CD14-positive monocyte (primary cell): ENCODE results near the gene ZNF683. TPM values are rescaled to one million over a fixed set of nuclear protein-coding genes. Genes with fewer than 3 reads are reported as not detected.

Experiments
- DNase-seq, 3 donors: peaks; one replicate each; pipeline ENCODE4 v3.0.0-alpha.2; 2011 to 2022
- H2AFZ ChIP-seq: 2 replicates; pipeline ENCODE4 v1.6.0; 2012; ENCODE audit warnings: mild to moderate bottlenecking, low read depth, low read length, inconsistent platforms; ENCODE audit not compliant: insufficient read depth, poor library complexity, severe bottlenecking
- H3K27ac ChIP-seq, 2 donors: 1 replicate in 1 of 2; 2 replicates in 1 of 2; pipeline ENCODE4 v1.5.1; 2012 to 2013; ENCODE audit warnings: low read length in 2 of 2, control low read depth in 1 of 2, inconsistent platforms in 1 of 2, low read depth in 1 of 2, mild to moderate bottlenecking in 1 of 2
- H3K27me3 ChIP-seq, 2 donors: one replicate each; pipeline versions ENCODE4 v1.6.0 to v1.6.1; 2011 to 2013; ENCODE audit warnings: low read length in 2 of 2; ENCODE audit not compliant: control insufficient read depth in 2 of 2, insufficient read depth in 2 of 2
- H3K36me3 ChIP-seq, 2 donors: replicated peaks in 1 of 2; 1 replicate in 1 of 2; 2 replicates in 1 of 2; pipeline versions ENCODE4 v1.5.1 to v1.6.1; 2012 to 2013; ENCODE audit warnings: low read length in 2 of 2, control low read depth in 1 of 2, inconsistent platforms in 1 of 2, mild to moderate bottlenecking in 1 of 2; ENCODE audit not compliant: insufficient read depth in 2 of 2, control insufficient read depth in 1 of 2
- H3K4me1 ChIP-seq, 2 donors: 1 replicate in 1 of 2; 2 replicates in 1 of 2; pipeline versions ENCODE4 v1.5.1 to v1.6.1; 2012 to 2013; ENCODE audit warnings: low read length in 2 of 2, control low read depth in 1 of 2, inconsistent platforms in 1 of 2, mild to moderate bottlenecking in 1 of 2, moderate library complexity in 1 of 2; ENCODE audit not compliant: insufficient read depth in 2 of 2, control insufficient read depth in 1 of 2
- H3K4me2 ChIP-seq: replicated peaks from 2 replicates; pipeline ENCODE3; 2012; ENCODE audit warnings: low read length, moderate library complexity, mild to moderate bottlenecking; ENCODE audit not compliant: poor library complexity, severe bottlenecking; ENCODE audit errors: extremely low read depth
- H3K4me3 ChIP-seq, 3 experiments: fragments of 200-600 bp in 1 of 3; sonication (generic) in 1 of 3; replicated peaks in 1 of 3; 1 replicate in 2 of 3; 2 replicates in 1 of 3; pipeline ENCODE4 v1.5.1; 2011 to 2013; ENCODE audit warnings: low read length in 3 of 3, mild to moderate bottlenecking in 3 of 3, control low read depth in 2 of 3, low read depth in 2 of 3, inconsistent platforms in 1 of 3, moderate library complexity in 1 of 3
- H3K79me2 ChIP-seq: 2 replicates; pipeline ENCODE4 v1.6.0; 2012; ENCODE audit warnings: mild to moderate bottlenecking, control low read depth, inconsistent platforms, low read length, moderate library complexity; ENCODE audit not compliant: insufficient read depth
- H3K9ac ChIP-seq: 2 replicates; pipeline ENCODE4 v1.6.0; 2017; ENCODE audit warnings: low read length, mild to moderate bottlenecking; ENCODE audit not compliant: insufficient read depth, poor library complexity, severe bottlenecking
- H3K9me3 ChIP-seq, 2 donors: replicated peaks in 1 of 2; 1 replicate in 1 of 2; 2 replicates in 1 of 2; pipeline versions ENCODE4 v1.5.1 to v1.6.1; 2012 to 2013; ENCODE audit warnings: low read length in 2 of 2, control low read depth in 1 of 2; ENCODE audit not compliant: control insufficient read depth in 1 of 2, insufficient read depth in 1 of 2
- H4K20me1 ChIP-seq: 2 replicates; pipeline ENCODE4 v1.6.0; 2012; ENCODE audit warnings: mild to moderate bottlenecking, low read length, control low read depth, moderate library complexity; ENCODE audit not compliant: insufficient read depth
- H3K27ac Mint-ChIP-seq, 7 donors: one replicate each; pipeline ENCODE4 v1.8.0; 2020; ENCODE audit warnings: mild to moderate bottlenecking in 7 of 7, mixed read lengths in 7 of 7, moderate library complexity in 6 of 7, inconsistent platforms in 2 of 7
- H3K27me3 Mint-ChIP-seq, 3 donors: one replicate each; pipeline ENCODE4 v1.8.0; 2021 to 2022; ENCODE audit warnings: low read depth in 3 of 3, mild to moderate bottlenecking in 3 of 3, mixed read lengths in 3 of 3, moderate library complexity in 3 of 3, inconsistent platforms in 1 of 3
- H3K36me3 Mint-ChIP-seq, 2 donors: one replicate each; pipeline ENCODE4 v1.8.0; 2020; ENCODE audit warnings: mixed read lengths in 2 of 2, inconsistent platforms in 1 of 2, mild to moderate bottlenecking in 1 of 2
- H3K4me1 Mint-ChIP-seq: one replicate; pipeline ENCODE4 v1.8.0; 2020; ENCODE audit warnings: mild to moderate bottlenecking, mixed read lengths
- H3K4me3 Mint-ChIP-seq, 2 donors: one replicate each; pipeline ENCODE4 v1.8.0; 2020; ENCODE audit warnings: mild to moderate bottlenecking in 2 of 2, mixed read lengths in 2 of 2, moderate library complexity in 1 of 2
- H3K9me3 Mint-ChIP-seq, 7 donors: one replicate each; pipeline ENCODE4 v1.8.0; 2020 to 2022; ENCODE audit warnings: mixed read lengths in 7 of 7, mild to moderate bottlenecking in 6 of 7, moderate library complexity in 6 of 7, inconsistent platforms in 2 of 7
- WGBS: methylation state at CpG from one replicate; pipeline ENCODE4 v1.1.5; 2013; ENCODE audit warnings: missing lambda C conversion rate; ENCODE audit not compliant: insufficient coverage; 5-methylcytosine and 5-hydroxymethylcytosine counted together
- intact Hi-C, 2 donors: fragments of 100-400 bp; cut with micrococcal nuclease; formaldehyde crosslinking; loops; one replicate each; pipeline versions ENCODE4 v1.15.0 to v1.15.1; 2023
- polyA plus RNA-seq, 3 donors: library from polyadenylated mRNA; depleted of rRNA in 1 of 3; unstranded in 2 of 3; stranded (reverse) in 1 of 3; fragments of 300-500 nt in 2 of 3; fragments of >200 nt in 1 of 3; fragmentation: Illumina TruSeq in 2 of 3; gene quantifications; 1 replicate in 2 of 3; 2 replicates in 1 of 3; pipeline ENCODE4 v1.2.3, GENCODE V29; 2012 to 2021
- TF ChIP-seq, protein P1 (sequence below): fragments of 200-600 bp; IDR thresholded peaks from one replicate; pipeline ENCODE4 v1.8.0; 2022; ENCODE audit warnings: antibody characterized with exemption, mild to moderate bottlenecking

ZNF683 gene
- polyA plus RNA-seq, 3 donors = not detected

DNA sequence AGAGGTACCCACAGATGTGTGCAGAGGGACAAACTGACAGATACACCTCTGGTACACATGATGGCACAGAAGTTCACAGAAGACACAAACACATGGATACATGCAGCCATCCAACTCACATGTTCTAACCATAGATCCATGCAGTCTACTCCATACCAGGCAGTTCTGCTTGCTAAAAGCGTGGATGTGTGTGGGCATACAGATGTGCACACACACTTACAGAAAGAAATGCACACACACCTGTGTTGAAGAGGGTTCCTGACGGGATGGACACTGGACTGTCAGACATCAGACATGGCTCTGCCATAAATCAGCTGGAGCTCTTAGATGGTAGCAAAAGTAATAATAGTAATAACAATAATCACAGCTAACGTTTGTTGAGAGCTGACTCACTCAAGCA, 48.0 kb downstream of the ZNF683 start:
- H3K36me3 ChIP-seq = peaks cover 9 to 40% of the 10 kb centered on the region in 2 donors
- DNase-seq = no peak
- no peak overlapping the region for H3K9ac ChIP-seq
- intact Hi-C loops = loop anchor here in 1 of 2 donors (5.0 kb wide), 2 partner anchors 157 to 217 kb away; partner anchors contain the start of genes C1orf232 and ZNF593
- Mint-ChIP-seq H3K27me3 (peaks cover 1 to 4% (median 4%) of the 10 kb centered on the region in 3 donors), H3K27ac (no peak overlapping the region), H3K36me3 (peaks cover 42 to 44% of the 10 kb centered on the region in 2 donors), H3K4me3 (no peak overlapping the region), H3K4me1 (peaks cover 34% of the 10 kb centered on the region), H3K9me3 (peaks cover 0 to 2% (median 0%) of the 10 kb centered on the region in 7 donors)
- TF ChIP-seq, protein P1, sequence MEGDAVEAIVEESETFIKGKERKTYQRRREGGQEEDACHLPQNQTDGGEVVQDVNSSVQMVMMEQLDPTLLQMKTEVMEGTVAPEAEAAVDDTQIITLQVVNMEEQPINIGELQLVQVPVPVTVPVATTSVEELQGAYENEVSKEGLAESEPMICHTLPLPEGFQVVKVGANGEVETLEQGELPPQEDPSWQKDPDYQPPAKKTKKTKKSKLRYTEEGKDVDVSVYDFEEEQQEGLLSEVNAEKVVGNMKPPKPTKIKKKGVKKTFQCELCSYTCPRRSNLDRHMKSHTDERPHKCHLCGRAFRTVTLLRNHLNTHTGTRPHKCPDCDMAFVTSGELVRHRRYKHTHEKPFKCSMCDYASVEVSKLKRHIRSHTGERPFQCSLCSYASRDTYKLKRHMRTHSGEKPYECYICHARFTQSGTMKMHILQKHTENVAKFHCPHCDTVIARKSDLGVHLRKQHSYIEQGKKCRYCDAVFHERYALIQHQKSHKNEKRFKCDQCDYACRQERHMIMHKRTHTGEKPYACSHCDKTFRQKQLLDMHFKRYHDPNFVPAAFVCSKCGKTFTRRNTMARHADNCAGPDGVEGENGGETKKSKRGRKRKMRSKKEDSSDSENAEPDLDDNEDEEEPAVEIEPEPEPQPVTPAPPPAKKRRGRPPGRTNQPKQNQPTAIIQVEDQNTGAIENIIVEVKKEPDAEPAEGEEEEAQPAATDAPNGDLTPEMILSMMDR = no peak
- peaks cover 24 to 28% of the 10 kb centered on the region in 2 donors for H3K4me1 ChIP-seq
- H3K27ac ChIP-seq = no peak overlapping the region
- peaks cover 15% of the 10 kb centered on the region for H3K79me2 ChIP-seq
- no CpG with 5 or more reads among the region's 3 CpGs for WGBS
- no peaks in the 10 kb centered on the region for H3K27me3 ChIP-seq
- H2AFZ ChIP-seq = no peak overlapping the region
- H3K9me3 ChIP-seq = no peaks in the 10 kb centered on the region
- H3K4me3 ChIP-seq = no peak overlapping the region
- peaks cover 9% of the 10 kb centered on the region for H4K20me1 ChIP-seq
- H3K4me2 ChIP-seq = no peak overlapping the region

DNA sequence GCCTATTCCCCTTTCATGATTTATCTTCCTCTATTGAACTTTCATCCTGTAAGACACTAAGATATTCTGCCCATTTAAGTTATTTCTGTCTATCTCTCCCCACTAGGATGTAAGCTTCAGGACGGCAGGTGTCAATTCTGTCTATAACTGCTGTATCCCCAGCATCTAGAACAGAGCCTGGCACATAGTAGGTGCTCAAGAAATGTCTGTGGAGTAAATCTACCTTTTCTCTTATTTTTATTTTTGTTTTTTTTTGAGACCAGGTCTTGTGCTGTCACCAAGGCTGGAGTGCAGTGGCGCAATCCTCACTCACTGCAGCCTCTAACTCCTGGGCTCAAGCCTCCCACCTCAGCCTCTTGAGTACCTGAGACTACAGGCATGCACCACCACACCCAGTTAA, 49.2 kb downstream of the ZNF683 start:
- intact Hi-C loops = loop anchor here in 1 of 2 donors (5.0 kb wide), 2 partner anchors 156 to 216 kb away; partner anchors contain the start of genes C1orf232 and ZNF593

More for the DNA sequence above, 49.2 kb downstream of the ZNF683 start:
- Mint-ChIP-seq H3K9me3 (no peaks in the 10 kb centered on the region), H3K4me3 (no peak overlapping the region), H3K27ac (peak overlapping the region in 1 of 7 donors; percentile 65), H3K36me3 (peaks cover 44% of the 10 kb centered on the region in 2 donors), H3K4me1 (peaks cover 44% of the 10 kb centered on the region), H3K27me3 (peaks cover 0 to 2% (median 1%) of the 10 kb centered on the region in 3 donors)
- DNase-seq = no peak
- 100% methylated on average over 1 of the region's 2 CpGs for WGBS
- Histone ChIP-seq H3K27me3 (no peaks in the 10 kb centered on the region), H3K4me1 (peaks cover 36 to 40% of the 10 kb centered on the region in 2 donors), H2AFZ (no peak overlapping the region), H3K36me3 (peaks cover 9 to 40% of the 10 kb centered on the region in 2 donors), H3K9ac (no peak overlapping the region), H4K20me1 (peaks cover 9% of the 10 kb centered on the region), H3K4me2 (no peak overlapping the region), H3K9me3 (no peaks in the 10 kb centered on the region), H3K4me3 (no peak overlapping the region), H3K79me2 (peaks cover 26% of the 10 kb centered on the region), H3K27ac (no peak overlapping the region)
- TF ChIP-seq, protein P1 = no peak
